Measurements from ENCODE around the gene TIAL1.
"Not testable (repeated sequence)": the region's sequence is repeated elsewhere in the genome, so short reads cannot be mapped to it uniquely, and the experiment has no call there.

TIAL1 gene

DNA sequence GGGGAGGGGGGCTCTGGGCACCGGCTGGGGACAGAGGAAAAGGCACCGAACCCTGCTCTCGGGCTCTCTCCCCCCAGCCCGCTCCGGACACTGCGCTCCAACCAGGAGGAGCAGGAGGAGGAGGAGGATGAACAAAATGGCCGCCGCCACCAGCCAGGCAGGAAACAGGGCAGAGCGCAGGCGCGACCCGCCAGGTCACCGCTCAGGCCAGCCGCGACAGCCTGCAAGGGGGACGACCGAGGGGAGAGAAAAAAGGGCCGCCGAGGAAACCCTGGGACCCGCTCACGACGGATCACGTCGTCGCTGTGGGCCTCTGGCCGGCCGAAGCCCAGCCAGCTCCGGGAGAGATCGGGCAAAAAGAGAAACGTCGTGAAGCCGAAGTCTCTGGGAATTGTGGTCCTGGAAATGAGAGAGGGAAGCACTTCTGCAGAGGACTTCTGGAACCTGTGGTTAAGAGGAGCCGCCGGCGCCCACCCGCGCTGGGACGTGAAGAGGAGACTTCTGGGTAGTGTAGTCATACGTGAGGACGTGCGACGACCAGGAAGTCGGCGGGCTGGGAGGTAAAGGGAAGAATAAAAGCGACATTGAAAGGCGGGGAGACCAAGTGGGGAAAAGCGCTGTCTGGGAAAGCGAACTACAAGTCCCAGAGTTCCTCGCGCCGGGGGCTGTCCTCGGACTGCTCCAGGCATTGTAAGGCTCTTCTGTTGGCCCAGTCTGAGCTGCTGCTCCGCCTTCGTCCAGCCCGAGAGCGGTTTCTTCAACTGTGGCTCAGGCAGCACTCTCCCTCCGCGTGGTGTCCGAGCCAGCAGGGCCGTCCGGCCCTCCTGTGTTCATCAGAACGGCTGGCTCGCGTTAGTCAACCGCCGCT, at the start of gene TIAL1:
TSS of gene TIAL1 (minus strand) at position 428 of the 868 bp plus-strand sequence. CDS start 499 bp downstream, outside the sequence.
- peak; percentile 86 for DNase-seq

- DNase-seq, result no peak
These were observed 48.2 kb upstream of the TIAL1 start for GRCh38 chr10:119644994-119645393.

GRCh38 chr10:119644205-119644814, 47.5 kb upstream of the TIAL1 start:
- no peak for DNase-seq

GRCh38 chr10:119643306-119644204, 46.8 kb upstream of the TIAL1 start:
- DNase-seq, result no peak

GRCh38 chr10:119642556-119643111, 45.9 kb upstream of the TIAL1 start:
- no peak for DNase-seq

DNA sequence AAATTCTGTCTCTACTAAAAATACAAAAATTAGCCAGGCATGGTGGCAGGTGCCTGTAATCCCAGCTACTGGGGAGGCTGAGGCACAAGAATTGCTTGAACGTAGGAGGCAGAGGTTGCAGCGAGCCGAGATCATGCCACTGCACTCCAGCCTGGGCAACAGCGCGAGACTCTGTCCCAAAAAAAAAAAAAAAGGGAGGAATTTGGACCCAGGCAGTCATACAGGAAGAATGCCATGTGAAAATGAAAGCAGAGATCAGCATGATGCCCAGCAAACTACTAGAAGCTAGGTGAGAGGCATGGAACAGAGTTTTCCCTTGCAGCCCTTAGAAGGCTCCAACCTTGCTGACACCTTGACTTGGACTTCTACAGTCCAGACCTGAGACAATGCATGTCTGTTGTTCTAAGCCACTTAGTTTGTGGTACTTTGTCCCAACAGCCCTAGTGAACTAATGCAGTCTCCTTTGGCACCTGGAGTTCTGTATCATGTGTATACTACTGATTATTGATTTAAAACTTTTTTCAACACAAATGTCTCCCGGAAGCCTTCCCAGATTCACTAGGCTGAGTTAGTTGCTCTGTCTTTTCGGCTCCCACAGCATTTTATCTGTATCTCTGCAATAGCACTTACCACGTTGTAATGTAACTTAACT, 44.2 kb upstream of the TIAL1 start:
- DNase-seq, result no peak

- no peak for DNase-seq
These were observed 43.6 kb upstream of the TIAL1 start for GRCh38 chr10:119640384-119640783.

GRCh38 chr10:119638982-119639381, 42.2 kb upstream of the TIAL1 start:
- DNase-seq, result no peak

GRCh38 chr10:119637631-119638030, 40.9 kb upstream of the TIAL1 start:
- no peak for DNase-seq

DNA sequence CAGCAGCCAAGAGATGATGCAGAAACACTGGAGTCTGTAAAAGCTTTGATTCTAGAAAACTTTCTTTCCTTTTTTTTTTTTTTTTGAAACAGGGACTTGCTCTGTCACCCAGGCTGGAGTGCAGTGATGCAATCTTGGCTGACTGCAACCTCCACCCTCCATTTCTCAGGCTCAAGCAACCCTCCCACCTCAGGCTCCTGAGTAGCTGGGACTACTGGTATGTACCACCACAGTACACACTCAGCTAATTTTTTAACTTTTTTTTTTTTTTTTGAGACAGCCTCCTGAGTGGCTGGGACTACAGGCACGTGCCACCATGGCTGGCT, 37.4 kb upstream of the TIAL1 start:
- DNase-seq, result no peak

GRCh38 chr10:119633538-119634218, 36.9 kb upstream of the TIAL1 start:
- DNase-seq, result no peak

DNA sequence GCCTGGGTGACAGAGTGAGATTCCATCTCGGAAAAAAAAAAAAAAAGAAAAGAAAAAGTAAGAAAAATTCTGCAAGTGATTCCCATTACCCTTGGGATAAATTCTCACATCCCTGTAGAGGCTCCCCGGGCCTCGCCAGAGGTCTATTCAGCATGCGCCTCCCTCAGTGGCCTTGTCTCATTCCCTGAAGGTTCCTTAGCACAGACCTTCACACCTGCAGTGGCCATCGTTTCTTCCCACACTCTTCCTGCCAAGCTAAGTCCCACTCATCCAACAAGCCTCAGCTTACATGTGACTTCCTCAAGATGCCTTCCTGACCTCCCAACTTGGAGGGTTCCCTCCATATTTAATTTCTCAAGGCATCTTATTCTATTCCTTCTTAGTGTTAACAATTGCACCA, 33.5 kb upstream of the TIAL1 start:
- no peak for DNase-seq

- no peak for DNase-seq
These were observed 29.0 kb upstream of the TIAL1 start for GRCh38 chr10:119625570-119626280.

DNA sequence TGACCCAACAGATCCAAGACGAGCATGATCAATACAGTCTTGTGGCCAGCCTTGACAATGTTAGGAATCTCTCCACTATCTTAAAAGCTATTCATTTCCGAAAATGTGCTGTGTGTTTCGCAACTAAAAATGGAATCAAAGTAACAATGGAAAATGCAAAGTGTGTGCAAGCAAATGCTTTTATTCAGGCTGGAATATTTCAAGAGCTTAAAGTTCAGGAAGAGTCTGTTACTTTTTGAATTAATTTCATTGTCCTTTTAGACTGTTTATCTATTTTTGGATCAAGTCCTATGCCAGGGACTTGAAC, 24.3 kb upstream of the TIAL1 start:
- no peak for DNase-seq

DNA sequence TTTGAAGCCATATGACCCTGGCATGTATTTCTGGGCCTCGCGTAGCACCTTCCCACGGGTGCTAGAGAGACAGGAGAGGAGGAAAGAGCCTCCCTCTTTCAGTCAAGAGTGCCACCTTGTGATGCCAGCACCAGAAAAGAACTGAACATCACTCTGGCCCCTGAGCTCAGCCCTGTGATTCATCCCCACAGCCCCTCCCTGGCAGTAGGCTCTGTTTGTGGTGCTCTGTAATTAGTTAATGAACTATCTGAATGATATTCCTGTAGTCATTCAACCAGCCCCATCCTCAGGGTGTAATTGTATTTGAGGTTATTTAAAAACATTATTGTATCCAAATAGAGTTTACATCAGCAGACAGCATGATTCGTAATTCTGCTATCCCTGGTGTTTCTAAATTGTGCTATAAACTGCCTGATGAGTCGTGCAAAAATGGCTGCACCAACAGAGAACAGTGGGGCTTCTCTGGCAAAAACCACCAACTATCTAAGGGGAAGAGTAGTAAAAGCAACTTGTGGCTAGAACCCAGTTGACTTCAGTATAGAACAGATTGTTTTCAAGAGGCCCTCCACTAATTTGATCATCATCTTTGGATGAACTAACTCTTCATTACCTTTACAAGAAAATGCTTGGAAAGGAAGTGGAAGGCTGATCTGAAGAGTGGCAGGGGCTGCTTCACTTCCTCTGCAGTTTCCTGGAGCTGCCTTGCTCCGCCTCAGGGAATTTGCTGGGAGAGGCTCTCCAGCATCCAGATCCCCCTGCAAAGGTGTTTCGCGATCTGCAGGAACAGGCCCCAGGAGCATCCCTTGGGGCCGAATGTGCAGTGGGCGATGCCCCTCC, 23.7 kb upstream of the TIAL1 start:
- no peak for DNase-seq

DNA sequence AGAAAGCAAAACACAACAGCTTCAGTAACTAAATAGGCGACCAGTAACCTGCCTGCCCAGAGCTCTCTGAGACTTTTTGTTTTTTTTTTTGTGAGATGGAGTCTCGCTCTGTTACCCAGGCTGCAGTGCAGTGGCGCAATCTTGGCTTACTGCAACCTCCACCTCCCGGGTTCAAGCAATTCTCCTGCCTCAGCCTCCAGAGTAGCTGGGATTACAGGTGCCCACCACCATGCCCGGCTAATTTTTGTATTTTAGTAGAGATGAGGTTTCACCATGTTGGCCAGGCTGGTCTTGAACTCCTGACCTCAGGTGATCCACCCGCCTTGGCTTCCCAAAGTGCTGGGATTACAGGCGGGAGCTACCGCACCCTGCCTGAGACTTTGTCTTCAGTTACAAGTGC, 23.0 kb upstream of the TIAL1 start:
- not testable (repeated sequence) for DNase-seq

DNA sequence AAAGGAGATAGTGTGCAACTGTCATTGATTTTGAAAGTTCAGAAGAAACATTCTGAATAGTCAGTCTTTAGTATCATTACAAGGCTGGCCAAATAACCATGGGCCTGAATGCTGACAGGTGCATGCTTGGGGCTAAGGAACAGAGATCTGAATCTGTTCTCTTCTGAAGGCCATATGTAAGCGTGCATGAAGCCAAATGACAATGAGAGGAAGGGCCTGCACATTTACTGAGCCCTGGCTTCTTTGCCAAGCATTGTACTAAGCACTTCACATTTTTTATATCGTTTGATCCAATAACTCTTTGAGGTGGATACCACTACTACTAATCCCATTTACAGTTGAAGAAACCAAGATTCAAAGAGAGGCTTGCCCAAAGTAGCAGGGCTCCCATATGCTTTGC, 22.5 kb upstream of the TIAL1 start:
- DNase-seq, result no peak

DNA sequence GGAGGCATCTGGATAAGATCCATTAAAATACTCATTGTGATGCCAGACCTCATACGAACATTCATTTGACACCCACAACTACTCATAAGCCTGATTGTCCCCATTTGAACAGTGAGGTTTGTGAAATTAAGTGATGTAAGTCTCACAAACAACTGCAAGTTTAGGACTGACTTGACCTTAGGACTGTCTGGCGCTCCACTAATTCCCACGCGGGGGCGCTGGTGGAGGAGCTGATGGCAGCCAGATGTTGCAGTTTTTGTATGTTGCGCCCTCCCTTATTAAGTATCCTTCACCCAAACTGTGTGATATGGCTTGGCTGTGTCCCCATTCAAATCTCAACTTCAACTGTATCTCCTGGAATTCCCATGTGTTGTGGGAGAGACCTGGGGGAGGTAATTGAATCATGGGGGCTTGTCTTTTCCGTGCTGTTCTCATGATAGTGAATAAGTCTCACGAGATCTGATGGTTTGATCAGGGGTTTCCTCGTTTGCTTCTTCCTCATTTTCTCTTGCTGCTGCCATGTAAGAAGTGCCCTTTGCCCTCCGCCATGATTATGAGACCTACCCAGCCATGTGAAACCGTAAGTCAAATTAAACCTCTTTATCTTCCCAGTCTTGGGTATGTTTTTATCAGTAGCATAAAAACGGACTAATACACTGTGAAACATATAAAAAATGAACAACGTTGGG, 20.3 kb upstream of the TIAL1 start:
- no peak for DNase-seq

GRCh38 chr10:119614686-119615085, 17.9 kb upstream of the TIAL1 start:
- DNase-seq, result no peak

- no peak for DNase-seq
These were observed 17.0 kb upstream of the TIAL1 start for GRCh38 chr10:119613741-119614140.
